HEK293T (cell line): ENCODE results near the gene MYO7B.
A peak's percentile ranks its signal among the peaks of the same experiment; 100 is the strongest.

ENCODE experiments used
- CTCF ChIA-PET: fragments of 350-600 bp; formaldehyde crosslinking; extraction: SDS; loops from one replicate; lab custom pipeline; 2021; ENCODE audit warnings: antibody characterized with exemption, inconsistent platforms; lab: Yijun Ruan, JAX
- POLR2A ChIA-PET: fragments of 350-600 bp; formaldehyde crosslinking; extraction: SDS; loops from one replicate; lab custom pipeline; 2020; ENCODE audit warnings: antibody characterized with exemption, inconsistent platforms; lab: Yijun Ruan, JAX
- DNase-seq: peaks from one replicate; pipeline ENCODE4 v3.0.0; 2012; ENCODE audit warnings: mixed read lengths; ENCODE audit errors: extremely low spot score
- ARNT ChIP-seq: fragments of 450-650 bp; IDR thresholded peaks from 2 replicates; pipeline ENCODE4 v1.6.1; 2017; ENCODE audit warnings: mild to moderate bottlenecking
- BHLHE40 ChIP-seq: fragments of 450-650 bp; IDR thresholded peaks from 2 replicates; pipeline ENCODE4 v1.6.1; 2016; ENCODE audit warnings: mild to moderate bottlenecking, moderate library complexity, borderline replicate concordance
- CTBP1 ChIP-seq: fragments of 450-650 bp; IDR thresholded peaks from 2 replicates; pipeline ENCODE4 v1.6.1; 2016; ENCODE audit warnings: borderline replicate concordance
- ELF4 ChIP-seq: fragments of 450-650 bp; IDR thresholded peaks from 2 replicates; pipeline ENCODE4 v1.6.1; 2017; ENCODE audit warnings: antibody characterized with exemption
- FOXA1 ChIP-seq: fragments of 450-650 bp; IDR thresholded peaks from 2 replicates; pipeline ENCODE4 v1.6.1; 2016; ENCODE audit warnings: mild to moderate bottlenecking
- FOXK2 ChIP-seq: fragments of 450-650 bp; IDR thresholded peaks from 2 replicates; pipeline ENCODE4 v1.6.1; 2016; ENCODE audit warnings: mild to moderate bottlenecking
- FOXM1 ChIP-seq: fragments of 450-650 bp; IDR thresholded peaks from 2 replicates; pipeline ENCODE4 v1.6.1; 2017; ENCODE audit warnings: mild to moderate bottlenecking, borderline replicate concordance
- HDGF ChIP-seq: fragments of 450-650 bp; IDR thresholded peaks from 2 replicates; pipeline ENCODE4 v1.6.1; 2017; ENCODE audit warnings: antibody characterized with exemption, borderline replicate concordance
- L3MBTL2 ChIP-seq: fragments of 450-650 bp; conservative IDR thresholded peaks from 2 replicates; pipeline ENCODE4 v1.6.1; 2016; ENCODE audit warnings: mild to moderate bottlenecking
- LEF1 ChIP-seq: fragments of 450-650 bp; IDR thresholded peaks from 2 replicates; pipeline ENCODE4 v1.6.1; 2017; ENCODE audit warnings: mild to moderate bottlenecking, borderline replicate concordance
- NFRKB ChIP-seq: fragments of 450-650 bp; IDR thresholded peaks from 2 replicates; pipeline ENCODE4 v1.6.1; 2016; ENCODE audit warnings: mild to moderate bottlenecking, moderate library complexity
- PKNOX1 ChIP-seq: fragments of 450-650 bp; IDR thresholded peaks from 2 replicates; pipeline ENCODE4 v1.6.1; 2016
- SP1 ChIP-seq: fragments of 450-650 bp; IDR thresholded peaks from 2 replicates; pipeline ENCODE4 v1.6.1; 2017
- SUZ12 ChIP-seq: fragments of 450-650 bp; IDR thresholded peaks from 2 replicates; pipeline ENCODE4 v1.6.1; 2016; ENCODE audit warnings: mild to moderate bottlenecking
- TARDBP ChIP-seq: fragments of 450-650 bp; IDR thresholded peaks from 2 replicates; pipeline ENCODE4 v1.6.1; 2016
- ZNF384 ChIP-seq: fragments of 450-650 bp; IDR thresholded peaks from 2 replicates; pipeline ENCODE4 v1.6.1; 2016

MYO7B gene

GRCh38 chr2:127670957-127671290 is 135.4 kb downstream of the MYO7B start:
- DNase-seq: no peak
- CTCF ChIA-PET: no interaction called here
- TF ChIP-seq NFRKB (no peak), BHLHE40 (no peak), LEF1 (no peak), L3MBTL2 (no peak), ELF4 (no peak), FOXA1 (no peak), TARDBP (no peak), PKNOX1 (no peak), CTBP1 (no peak), ZNF384 (no peak), FOXM1 (no peak), SP1 (no peak), HDGF (no peak), FOXK2 (no peak), SUZ12 (no peak)
- POLR2A ChIA-PET: interaction anchor here (1.1 kb wide), 1 partner anchor 144 kb away, joined by 3 read pairs; no protein-coding TSS in a partner anchor

- DNase-seq: no peak
- POLR2A ChIA-PET: interaction anchor here (1.1 kb wide), 1 partner anchor 145 kb away, joined by 3 read pairs; no protein-coding TSS in a partner anchor
- CTCF ChIA-PET: no interaction called here
- TF ChIP-seq SP1 (no peak), L3MBTL2 (no peak), LEF1 (no peak), ZNF384 (no peak), HDGF (no peak), FOXM1 (no peak), CTBP1 (no peak), FOXA1 (no peak), ELF4 (no peak), TARDBP (no peak), BHLHE40 (no peak), FOXK2 (no peak)
Measured at GRCh38 chr2:127671557-127672302, 136.2 kb downstream of the MYO7B start.

- POLR2A ChIA-PET: no interaction called here
- CTCF ChIA-PET: no interaction called here
- TF ChIP-seq FOXA1: no peak
- TF ChIP-seq SP1: no peak
- TF ChIP-seq ZNF384: no peak
- no peak for TF ChIP-seq TARDBP
- no peak for TF ChIP-seq FOXM1
- DNase-seq: no peak
Measured at GRCh38 chr2:127672341-127673224, 137.1 kb downstream of the MYO7B start.

GRCh38 chr2:127673291-127674069 is 138.0 kb downstream of the MYO7B start:
- ChIA-PET POLR2A (interaction anchor here (1.3 kb wide), 1 partner anchor 27 kb away, joined by 3 read pairs; the partner anchor contains the start of gene SFT2D3), CTCF (no interaction called here)
- TF ChIP-seq HDGF: no peak
- no peak for TF ChIP-seq L3MBTL2
- TF ChIP-seq LEF1: no peak
- no peak for TF ChIP-seq NFRKB
- TF ChIP-seq SP1: no peak
- no peak for TF ChIP-seq TARDBP
- no peak for TF ChIP-seq ELF4
- TF ChIP-seq FOXA1: no peak
- no peak for TF ChIP-seq SUZ12
- no peak for TF ChIP-seq ARNT
- no peak for TF ChIP-seq CTBP1
- no peak for TF ChIP-seq FOXM1
- no peak for TF ChIP-seq FOXK2
- no peak for TF ChIP-seq PKNOX1
- TF ChIP-seq BHLHE40: no peak
- no peak for TF ChIP-seq ZNF384
- DNase-seq: no peak

- no peak for TF ChIP-seq LEF1
- no peak for TF ChIP-seq SP1
- TF ChIP-seq SUZ12: no peak
- TF ChIP-seq TARDBP: no peak
- no peak for TF ChIP-seq ELF4
- no peak for TF ChIP-seq CTBP1
- no peak for TF ChIP-seq ARNT
- TF ChIP-seq FOXM1: no peak
- no peak for TF ChIP-seq FOXA1
- TF ChIP-seq ZNF384: no peak
- TF ChIP-seq L3MBTL2: no peak
- no peak for TF ChIP-seq PKNOX1
- no peak for TF ChIP-seq BHLHE40
- TF ChIP-seq HDGF: no peak
- TF ChIP-seq NFRKB: no peak
- TF ChIP-seq FOXK2: no peak
- POLR2A ChIA-PET: interaction anchor here (1.3 kb wide), 1 partner anchor 26 kb away, joined by 3 read pairs; the partner anchor contains the start of gene SFT2D3
- CTCF ChIA-PET: interaction anchor here (0.7 kb wide), 1 partner anchor 83 kb away, joined by 3 read pairs; no protein-coding TSS in a partner anchor
- peak; percentile 65 for DNase-seq
Measured at GRCh38 chr2:127674241-127675209, 139.0 kb downstream of the MYO7B start.
